Activated CD8-positive, alpha-beta memory T cell treated with anti-CD3 and anti-CD28 coated beads, Interleukin-2, amount 50 U/mL, for 4 hours (primary cell): ENCODE measurements around the gene CDH22.

ENCODE experiments used
- DNase-seq: peaks from one replicate; pipeline ENCODE4 v3.0.0-alpha.2; 2020

Gene CDH22

GRCh38 chr20:46212252-46212651, 96.0 kb downstream of the CDH22 start:
- no peak for DNase-seq

DNA sequence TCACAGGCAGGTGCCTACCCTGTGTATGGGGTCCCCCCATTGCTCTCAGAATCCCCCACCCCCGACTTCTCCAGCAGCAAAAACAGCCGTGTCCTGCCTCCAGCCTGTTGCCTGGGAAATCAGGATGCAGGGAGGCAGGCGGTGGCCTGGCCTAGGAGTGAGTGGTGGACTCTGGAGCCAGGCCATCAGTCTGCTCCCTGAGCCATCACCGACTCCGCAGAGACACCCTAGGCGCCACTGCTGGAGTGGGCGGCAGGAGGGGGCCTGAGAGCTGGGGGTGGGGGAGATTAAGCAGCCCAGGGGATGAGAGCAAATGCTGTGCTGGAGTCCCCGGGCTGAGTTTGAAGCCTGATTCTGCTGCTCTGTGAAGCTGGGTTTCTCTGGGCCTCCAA, 97.0 kb downstream of the CDH22 start:
- DNase-seq: no peak

DNA sequence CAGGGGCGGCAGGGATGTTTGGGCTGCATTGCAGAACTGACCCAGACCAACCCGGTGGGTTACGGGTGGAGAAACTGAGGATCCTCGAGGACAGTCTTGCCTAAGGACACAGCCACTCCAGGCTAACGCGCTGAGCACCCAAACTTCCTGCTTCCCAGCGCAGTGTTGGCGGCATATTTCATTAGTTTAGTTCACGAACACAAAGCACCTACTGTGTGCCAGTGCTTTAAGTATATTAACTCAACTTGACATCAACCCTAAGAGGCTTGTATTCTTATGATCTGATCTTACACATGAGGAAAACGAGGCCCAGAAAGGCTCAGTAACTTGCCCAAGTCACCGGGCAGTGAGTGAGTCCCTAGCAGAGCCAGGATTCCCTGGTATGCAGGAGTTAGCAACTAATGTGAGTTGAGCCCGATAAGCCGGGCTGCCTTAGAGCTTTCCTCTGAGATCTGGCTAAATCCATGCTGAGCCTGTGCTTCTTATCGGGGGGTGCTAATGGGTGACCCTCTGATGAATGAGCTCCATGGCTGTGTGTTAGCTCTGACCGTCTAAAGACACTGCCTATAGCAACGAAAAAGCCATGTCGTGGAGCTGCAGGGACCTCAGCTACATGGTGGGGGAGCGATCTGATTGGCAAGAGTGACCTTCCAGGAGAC, 97.5 kb downstream of the CDH22 start:
- DNase-seq: no peak

- no peak for DNase-seq
Measured at GRCh38 chr20:46209930-46210671, 98.2 kb downstream of the CDH22 start.

DNA sequence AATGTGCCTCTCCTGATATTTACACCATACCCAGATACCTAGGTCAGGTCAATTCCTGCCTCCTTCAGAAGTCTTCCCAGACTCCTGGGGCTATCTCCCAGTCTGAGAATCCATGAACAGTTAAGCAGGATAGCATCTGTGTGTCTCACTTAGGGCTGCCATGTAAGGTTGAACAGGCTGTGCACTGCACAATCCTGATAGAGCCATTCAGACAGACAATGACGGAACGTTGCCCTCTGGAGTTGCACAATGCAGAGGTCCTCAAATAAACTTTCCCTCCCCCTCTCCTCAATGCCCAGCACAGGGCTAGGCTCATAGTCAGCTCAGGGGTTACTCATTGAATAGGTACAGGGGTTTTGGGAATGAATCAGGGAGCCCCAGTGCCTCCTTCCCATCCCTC, 100.5 kb downstream of the CDH22 start:
- no peak for DNase-seq

DNA sequence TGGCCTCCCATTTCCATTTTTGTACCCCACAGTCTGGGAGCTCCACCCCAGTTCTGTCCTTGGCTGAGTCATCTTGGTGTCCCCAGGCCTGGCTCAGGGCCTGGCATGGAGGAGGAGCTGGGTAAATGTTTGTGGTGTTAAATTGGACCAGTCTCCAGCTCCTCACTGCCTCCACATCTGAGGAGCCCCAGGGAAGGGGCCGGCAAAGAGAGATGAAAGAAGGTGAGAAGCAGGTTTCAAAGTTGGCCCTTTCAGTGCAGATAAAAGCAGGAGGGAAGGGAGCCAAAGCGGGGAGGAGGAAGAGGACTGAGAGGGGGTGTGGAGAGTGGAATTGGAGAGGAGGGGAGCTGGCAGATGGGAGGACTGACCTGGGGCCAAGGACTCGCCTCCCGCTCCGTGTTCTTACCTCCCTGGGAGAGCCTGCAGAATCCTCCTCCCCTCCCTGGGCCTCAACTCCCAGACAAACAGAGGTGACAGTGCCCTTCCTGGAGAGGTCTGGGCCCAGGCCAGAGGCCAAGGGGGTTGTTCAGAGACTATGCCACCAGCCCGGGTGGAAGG, 101.2 kb downstream of the CDH22 start:
- DNase-seq: no peak

GRCh38 chr20:46206025-46206424, 102.3 kb downstream of the CDH22 start:
- DNase-seq: no peak

GRCh38 chr20:46205349-46205748, 102.9 kb downstream of the CDH22 start:
- no peak for DNase-seq

DNA sequence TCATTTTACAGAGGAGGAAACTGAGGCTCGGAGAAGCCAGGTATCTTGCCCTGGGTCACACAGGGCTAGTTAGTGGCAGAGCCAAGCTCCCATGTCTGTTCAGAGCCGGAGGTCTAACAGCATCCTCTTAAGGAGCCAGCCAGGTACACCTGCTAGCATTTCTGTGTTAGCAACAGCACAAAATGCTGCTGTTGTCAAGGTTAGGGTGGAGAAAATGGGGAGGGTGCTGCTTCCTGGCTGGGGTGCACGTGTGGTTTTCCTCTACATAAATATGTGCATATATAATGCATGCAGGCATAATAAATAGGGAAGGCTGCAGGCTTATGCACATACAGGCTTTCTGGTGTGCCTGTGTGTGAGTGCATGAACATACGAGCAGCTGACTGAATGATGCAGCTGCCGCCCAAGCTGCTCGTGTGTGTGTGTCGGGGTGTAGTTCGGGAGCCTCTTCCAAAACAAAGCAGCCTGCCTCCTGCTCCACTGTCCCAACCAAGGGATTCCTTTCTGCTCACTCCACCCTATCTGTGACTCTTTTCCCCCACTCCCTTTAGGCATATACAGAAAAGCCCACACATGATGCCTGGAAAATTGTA, 103.6 kb downstream of the CDH22 start:
- DNase-seq: no peak

DNA sequence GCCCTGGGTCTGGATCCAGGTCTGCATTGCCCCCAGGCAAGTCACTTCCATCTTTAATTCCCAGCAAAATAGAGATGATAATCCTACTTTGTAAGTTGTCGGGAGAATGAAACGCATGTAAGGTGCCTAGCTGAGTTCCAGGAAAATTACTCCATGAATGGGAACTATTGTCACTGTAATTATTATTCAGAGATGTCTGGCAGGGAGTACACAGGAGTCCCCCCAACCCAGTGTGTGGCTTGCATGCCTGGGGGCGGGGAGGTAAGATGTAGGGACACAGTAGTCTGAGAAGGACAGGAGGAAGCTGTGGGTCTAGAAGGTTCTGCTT, 104.8 kb downstream of the CDH22 start:
- DNase-seq: no peak

DNA sequence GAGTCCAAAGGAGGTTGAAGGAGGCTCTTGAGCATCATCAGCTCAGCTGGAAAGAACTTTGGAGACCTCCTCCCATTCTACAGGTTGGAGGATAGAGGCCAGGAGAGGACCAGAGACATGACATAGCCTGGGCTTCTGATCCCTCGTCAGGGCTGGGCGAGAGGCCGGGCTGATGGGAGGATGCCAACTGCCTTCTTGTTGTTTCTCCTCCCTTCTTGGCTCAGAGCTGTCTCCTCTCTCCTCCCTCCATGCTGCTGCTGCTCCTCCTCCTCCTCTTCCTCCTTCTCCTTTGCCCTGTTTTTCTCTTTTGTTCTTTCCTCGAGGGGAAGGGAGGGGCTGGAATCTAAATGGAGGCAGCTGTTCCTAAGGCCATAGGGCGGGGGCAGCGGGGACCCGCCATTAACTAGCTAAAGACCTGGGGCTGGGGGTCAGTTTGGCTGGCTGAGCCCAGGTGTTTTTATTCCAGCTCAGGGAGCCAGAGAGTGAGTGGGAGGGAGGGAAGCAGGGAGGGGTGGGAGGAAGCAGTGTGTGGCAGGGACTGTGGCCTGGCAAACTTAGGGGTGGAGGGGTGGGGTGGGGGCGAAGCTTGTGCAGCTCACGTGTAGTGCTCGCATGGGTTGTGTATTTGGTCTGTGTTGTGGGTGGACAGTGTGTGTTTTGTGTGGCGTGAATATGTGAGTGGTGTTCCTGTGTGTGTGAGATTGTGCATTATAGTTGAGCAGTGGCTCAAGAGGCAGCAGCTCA, 105.4 kb downstream of the CDH22 start:
- DNase-seq: no peak

GRCh38 chr20:46200582-46201570, 107.4 kb downstream of the CDH22 start:
- DNase-seq: no peak

GRCh38 chr20:46199198-46199597, 109.1 kb downstream of the CDH22 start:
- no peak for DNase-seq

DNA sequence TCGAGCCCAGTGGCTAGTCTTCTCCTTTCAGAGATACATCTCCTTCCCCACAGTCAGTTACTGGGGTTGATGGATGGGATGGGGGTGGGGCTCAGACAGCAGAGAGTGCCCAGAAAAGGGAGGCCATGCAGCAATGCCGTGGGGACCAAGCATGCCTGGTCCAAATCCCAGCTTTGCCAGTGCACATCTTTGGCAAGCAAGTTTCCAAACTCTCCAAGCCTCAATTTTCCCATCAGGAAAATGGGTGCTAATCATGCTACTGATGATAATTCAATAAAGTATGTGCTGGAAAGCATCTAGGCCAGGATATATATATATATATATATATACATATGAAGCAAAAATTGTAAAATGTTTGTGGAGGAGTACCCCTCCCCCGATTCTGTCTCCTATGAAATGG, 111.3 kb downstream of the CDH22 start:
- no peak for DNase-seq

- DNase-seq: no peak
Measured at GRCh38 chr20:46195264-46196036, 112.8 kb downstream of the CDH22 start.

DNA sequence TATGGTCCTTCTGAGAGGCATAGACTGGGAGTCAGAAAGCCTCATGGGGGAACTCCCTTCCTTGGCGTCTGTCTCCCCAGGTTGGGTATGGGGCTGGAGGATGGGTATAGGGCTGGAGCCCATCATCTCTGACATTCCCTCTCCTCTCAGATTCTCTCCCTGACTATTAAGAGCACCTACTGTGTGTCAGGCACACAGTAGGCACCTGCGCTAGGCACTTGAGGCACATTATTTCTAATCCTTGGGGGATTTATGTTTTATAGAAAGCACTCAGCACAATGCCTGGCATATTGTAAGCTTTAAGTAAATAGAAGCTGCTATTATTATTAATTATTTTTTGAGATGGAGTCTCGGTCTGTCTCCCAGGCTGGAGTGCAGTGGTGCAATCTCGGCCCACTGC, 113.9 kb downstream of the CDH22 start:
- DNase-seq: no peak

- DNase-seq: no peak
Measured at GRCh38 chr20:46192376-46192944, 115.8 kb downstream of the CDH22 start.

DNA sequence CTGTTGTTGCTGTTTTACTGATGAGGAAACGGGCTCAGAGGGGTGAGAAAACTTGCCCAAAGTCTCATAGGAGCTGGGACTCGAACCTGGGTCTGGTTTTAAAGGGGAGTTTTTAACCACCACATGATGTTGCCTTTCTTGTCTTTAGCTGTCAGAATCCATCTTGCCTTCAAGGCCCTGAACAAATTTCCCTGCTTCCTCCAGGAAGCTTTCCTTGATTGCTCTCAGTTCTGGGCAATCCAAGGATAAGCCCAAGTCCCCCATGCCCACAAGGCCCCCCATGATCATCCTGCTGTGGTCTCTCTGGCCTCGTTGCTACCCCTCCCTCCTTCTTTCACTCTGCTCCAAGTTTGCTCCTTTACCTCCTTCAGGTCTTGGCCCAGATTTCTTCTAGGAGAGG, 116.7 kb downstream of the CDH22 start:
- no peak for DNase-seq

- no peak for DNase-seq
Measured at GRCh38 chr20:46191168-46191540, 117.1 kb downstream of the CDH22 start.

DNA sequence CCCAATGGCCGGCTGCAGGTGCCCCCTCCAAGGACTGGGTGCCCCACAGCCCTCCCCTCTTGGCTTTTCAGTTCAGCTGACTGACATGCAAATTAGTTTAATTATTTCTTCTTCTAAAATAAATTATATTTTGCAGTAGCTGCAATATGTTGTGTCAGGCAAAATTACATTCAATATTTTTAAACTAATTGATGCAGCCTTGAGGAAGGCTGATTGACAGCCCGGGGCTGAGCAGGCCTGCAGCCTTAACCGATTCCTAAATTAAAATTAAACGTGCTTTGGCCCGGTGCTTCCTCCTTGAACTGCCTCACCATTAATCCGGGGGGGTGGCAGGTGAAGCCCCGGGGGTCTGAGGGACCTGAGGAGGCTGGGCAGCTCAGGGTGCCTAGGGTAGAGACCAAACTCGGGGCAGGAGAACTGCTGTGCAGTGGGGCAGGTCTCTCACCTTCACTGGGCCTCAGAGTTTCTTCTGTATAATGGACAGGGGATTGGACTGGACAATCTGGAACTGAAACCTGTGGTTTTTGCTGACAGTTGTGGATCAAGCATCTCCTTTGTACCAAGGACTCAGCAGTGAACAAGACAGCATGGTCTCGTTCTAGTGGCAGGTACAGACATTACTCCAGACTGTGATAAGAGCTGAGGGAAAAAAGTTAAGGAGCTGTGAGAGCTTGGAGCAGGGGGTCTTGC, 117.7 kb downstream of the CDH22 start:
- no peak for DNase-seq
